HUES48 (cell line): ENCODE measurements around the gene MYO7B.

Source experiments
- H3K27ac ChIP-seq: one replicate; pipeline ENCODE4 v1.7.0; 2013; ENCODE audit warnings: low read depth, low read length, inconsistent platforms
- H3K27me3 ChIP-seq: 2 replicates; pipeline ENCODE4 v1.6.1; 2013; ENCODE audit warnings: mild to moderate bottlenecking, low read length; ENCODE audit not compliant: control insufficient read depth, insufficient read depth
- H3K36me3 ChIP-seq: 2 replicates; pipeline ENCODE4 v1.6.1; 2013; ENCODE audit warnings: low read length; ENCODE audit not compliant: control insufficient read depth, insufficient read depth
- H3K4me1 ChIP-seq: 2 replicates; pipeline ENCODE4 v1.6.1; 2013; ENCODE audit warnings: mild to moderate bottlenecking, low read length; ENCODE audit not compliant: control insufficient read depth, insufficient read depth
- H3K4me3 ChIP-seq: 2 replicates; pipeline ENCODE4 v1.5.1; 2013; ENCODE audit warnings: mild to moderate bottlenecking, low read depth, low read length
- H3K9ac ChIP-seq: 2 replicates; pipeline ENCODE4 v1.6.1; 2013; ENCODE audit warnings: mild to moderate bottlenecking, low read depth, low read length, moderate library complexity
- H3K9me3 ChIP-seq: 2 replicates; pipeline ENCODE4 v1.6.1; 2013; ENCODE audit warnings: low read length; ENCODE audit not compliant: control insufficient read depth, insufficient read depth

Gene MYO7B

GRCh38 chr2:127665267-127665893 is 129.9 kb downstream of the MYO7B start:
- no peak overlapping the region for H3K27ac ChIP-seq
- no peaks in the 10 kb centered on the region for H3K4me1 ChIP-seq
- H3K9ac ChIP-seq, result no peak overlapping the region
- H3K27me3 ChIP-seq, result peaks cover 39% of the 10 kb centered on the region
- H3K4me3 ChIP-seq, result no peak overlapping the region
- H3K9me3 ChIP-seq, result no peaks in the 10 kb centered on the region
- H3K36me3 ChIP-seq, result no peaks in the 10 kb centered on the region

GRCh38 chr2:127669056-127669455 is 133.6 kb downstream of the MYO7B start:
- no peak overlapping the region for H3K4me3 ChIP-seq
- no peak overlapping the region for H3K27ac ChIP-seq
- no peak overlapping the region for H3K9ac ChIP-seq
- H3K27me3 ChIP-seq, result peaks cover 45% of the 10 kb centered on the region
- no peaks in the 10 kb centered on the region for H3K4me1 ChIP-seq
- no peaks in the 10 kb centered on the region for H3K36me3 ChIP-seq
- no peaks in the 10 kb centered on the region for H3K9me3 ChIP-seq

- H3K4me1 ChIP-seq, result peaks cover 4% of the 10 kb centered on the region; the same call in 1 of the 2 replicates
- H3K4me3 ChIP-seq, result no peak overlapping the region
- H3K9ac ChIP-seq, result no peak overlapping the region
- peaks cover 41% of the 10 kb centered on the region for H3K27me3 ChIP-seq
- H3K27ac ChIP-seq, result no peak overlapping the region
- H3K36me3 ChIP-seq, result no peaks in the 10 kb centered on the region
- no peaks in the 10 kb centered on the region for H3K9me3 ChIP-seq
These were observed 134.8 kb downstream of the MYO7B start for GRCh38 chr2:127670055-127670956.

- Histone ChIP-seq H3K27me3 (peaks cover 40% of the 10 kb centered on the region), H3K9ac (no peak overlapping the region), H3K4me1 (peaks cover 6% of the 10 kb centered on the region), H3K9me3 (no peaks in the 10 kb centered on the region), H3K4me3 (no peak overlapping the region), H3K36me3 (no peaks in the 10 kb centered on the region), H3K27ac (no peak overlapping the region)
These were observed 135.4 kb downstream of the MYO7B start for GRCh38 chr2:127670957-127671290.

- Histone ChIP-seq H3K9ac (no peak overlapping the region), H3K36me3 (no peaks in the 10 kb centered on the region), H3K27me3 (peaks cover 40% of the 10 kb centered on the region), H3K27ac (no peak overlapping the region), H3K9me3 (no peaks in the 10 kb centered on the region), H3K4me1 (peaks cover 8% of the 10 kb centered on the region), H3K4me3 (no peak overlapping the region)
These were observed 136.2 kb downstream of the MYO7B start for GRCh38 chr2:127671557-127672302.

- H3K27me3 ChIP-seq, result peaks cover 47% of the 10 kb centered on the region
- no peak overlapping the region for H3K9ac ChIP-seq
- H3K36me3 ChIP-seq, result no peaks in the 10 kb centered on the region
- H3K4me3 ChIP-seq, result no peak overlapping the region
- peaks cover 8% of the 10 kb centered on the region for H3K4me1 ChIP-seq
- H3K9me3 ChIP-seq, result no peaks in the 10 kb centered on the region
- H3K27ac ChIP-seq, result no peak overlapping the region
These were observed 137.1 kb downstream of the MYO7B start for GRCh38 chr2:127672341-127673224.

GRCh38 chr2:127673291-127674069 is 138.0 kb downstream of the MYO7B start:
- peaks cover 56% of the 10 kb centered on the region for H3K27me3 ChIP-seq
- H3K9me3 ChIP-seq, result no peaks in the 10 kb centered on the region
- H3K36me3 ChIP-seq, result no peaks in the 10 kb centered on the region
- no peak overlapping the region for H3K9ac ChIP-seq
- no peak overlapping the region for H3K4me3 ChIP-seq
- peaks cover 8% of the 10 kb centered on the region for H3K4me1 ChIP-seq
- no peak overlapping the region for H3K27ac ChIP-seq

GRCh38 chr2:127674241-127675209 is 139.0 kb downstream of the MYO7B start:
- no peaks in the 10 kb centered on the region for H3K9me3 ChIP-seq
- H3K36me3 ChIP-seq, result no peaks in the 10 kb centered on the region
- H3K27me3 ChIP-seq, result peaks cover 56% of the 10 kb centered on the region
- H3K4me1 ChIP-seq, result peaks cover 8% of the 10 kb centered on the region
- no peak overlapping the region for H3K9ac ChIP-seq
- H3K27ac ChIP-seq, result no peak overlapping the region
- H3K4me3 ChIP-seq, result peak overlapping the region; percentile 67
